OCI-LY7 (cell line): ENCODE data around the gene OTOG. TPM values are rescaled to one million over a fixed set of nuclear protein-coding genes. Genes with fewer than 3 reads are reported as not detected.

ENCODE experiments used
- BruUV-seq: library from RNA; stranded (reverse); fragments of 400-500 nt; replicated peaks from 2 replicates; lab custom pipeline; 2021; lab: Mats Ljungman, UMichigan
- CTCF ChIA-PET: fragments of 300-600 bp; sonication (Branson Sonifier 250); formaldehyde crosslinking; loops from one replicate; lab custom pipeline; 2022; ENCODE audit warnings: antibody characterized with exemption; ENCODE audit not compliant: unreplicated experiment; lab: Charles Lee
- POLR2A ChIA-PET: fragments of 300-600 bp; sonication (Branson Sonifier 250); formaldehyde crosslinking; loops from one replicate; lab custom pipeline; 2022; ENCODE audit warnings: antibody characterized with exemption; lab: Charles Lee
- DNase-seq: peaks from one replicate; pipeline ENCODE4 v3.0.0-alpha.2; 2015; ENCODE audit warnings: low spot score
- H2AFZ ChIP-seq: fragments of 200-600 bp; sonication (generic), shearing (Covaris generic); 2 replicates; pipeline ENCODE4 v1.6.1; 2014; ENCODE audit warnings: mild to moderate bottlenecking, antibody characterized with exemption, low read length, moderate library complexity
- H3K27ac ChIP-seq: fragments of 200-600 bp; sonication (generic); 2 replicates; pipeline ENCODE4 v1.5.1; 2014; ENCODE audit warnings: mixed run types, low read depth, mild to moderate bottlenecking, moderate library complexity, low read length, inconsistent platforms; ENCODE audit not compliant: poor library complexity, severe bottlenecking
- H3K36me3 ChIP-seq: fragments of 200-600 bp; sonication (generic); 2 replicates; pipeline ENCODE4 v1.6.1; 2014; ENCODE audit warnings: mild to moderate bottlenecking, antibody characterized with exemption, low read length, moderate library complexity, mixed read lengths; ENCODE audit not compliant: insufficient read depth
- H3K4me1 ChIP-seq: fragments of 200-600 bp; sonication (generic); 2 replicates; pipeline ENCODE4 v1.5.1; 2014; ENCODE audit warnings: mild to moderate bottlenecking, low read length; ENCODE audit not compliant: insufficient read depth, poor library complexity, severe bottlenecking
- H3K4me2 ChIP-seq: fragments of 200-600 bp; sonication (generic); 2 replicates; pipeline ENCODE4 v1.6.1; 2014; ENCODE audit warnings: mild to moderate bottlenecking, low read length
- H3K4me3 ChIP-seq: fragments of 200-600 bp; sonication (generic); 2 replicates; pipeline ENCODE4 v1.5.1; 2014; ENCODE audit warnings: mild to moderate bottlenecking, low read depth, low read length; ENCODE audit not compliant: poor library complexity, severe bottlenecking
- H3K79me2 ChIP-seq: fragments of 200-600 bp; sonication (generic); 2 replicates; pipeline ENCODE4 v1.6.1; 2016; ENCODE audit warnings: low read depth, mild to moderate bottlenecking, low read length, moderate library complexity, mixed read lengths; ENCODE audit not compliant: insufficient read depth
- H3K9me2 ChIP-seq: fragments of 200-600 bp; sonication (generic); 2 replicates; pipeline ENCODE4 v1.6.1; 2016; ENCODE audit warnings: mild to moderate bottlenecking, low read length, mixed read lengths; ENCODE audit not compliant: insufficient read depth
- H3K9me3 ChIP-seq: fragments of 200-600 bp; sonication (generic); 2 replicates; pipeline ENCODE4 v1.6.1; 2014; ENCODE audit warnings: mild to moderate bottlenecking, mixed run types, low read length, mixed read lengths
- H4K20me1 ChIP-seq: fragments of 200-600 bp; sonication (generic); 2 replicates; pipeline ENCODE4 v1.6.1; 2014; ENCODE audit warnings: mild to moderate bottlenecking, antibody characterized with exemption, low read length, moderate library complexity, mixed read lengths; ENCODE audit not compliant: insufficient read depth
- CTCF ChIP-seq: fragments of 200-600 bp; sonication (generic); conservative IDR thresholded peaks from 2 replicates; pipeline ENCODE4 v1.5.1; 2014; ENCODE audit warnings: mild to moderate bottlenecking, antibody characterized with exemption, low read length, moderate library complexity, mixed read lengths
- EZH2phosphoT487 ChIP-seq: fragments of 200-600 bp; sonication (generic); IDR thresholded peaks from 2 replicates; pipeline ENCODE4 v1.6.1; 2018; ENCODE audit warnings: low read depth, borderline replicate concordance, mild to moderate bottlenecking, mixed run types, antibody characterized with exemption, low read length, moderate library complexity, mixed read lengths
- intact Hi-C: fragments of 100-400 bp; cut with micrococcal nuclease; formaldehyde crosslinking; loops from one replicate; pipeline ENCODE4 v1.10.0; 2022; ENCODE audit not compliant: unreplicated experiment
- total RNA-seq, 2 experiments: library from RNA; depleted of rRNA in 1 of 2; stranded (reverse); fragments of >200 nt in 1 of 2; shearing (Covaris generic) in 1 of 2; gene quantifications; 2 replicates each; pipeline ENCODE4 v1.2.3, GENCODE V29; 2014 to 2022

The OTOG gene
- total RNA-seq, 2 experiments from 2014 or later: not detected

- no peaks in the 10 kb centered on the region for H3K4me1 ChIP-seq
- no peaks in the 10 kb centered on the region for H3K9me2 ChIP-seq
- H3K79me2 ChIP-seq: no peaks in the 10 kb centered on the region
- peak; percentile 10 for DNase-seq
- intact Hi-C loops: no loop called here
- H3K27ac ChIP-seq: no peak overlapping the region
- no peaks in the 10 kb centered on the region for H3K36me3 ChIP-seq
- CTCF ChIA-PET: no interaction called here
- H3K9me3 ChIP-seq: no peaks in the 10 kb centered on the region
- POLR2A ChIA-PET: interaction anchor here (0.7 kb wide), 1 partner anchor 364 kb away, joined by 3 read pairs; no protein-coding TSS in a partner anchor
- no peak overlapping the region for H3K4me3 ChIP-seq
- no peak for TF ChIP-seq EZH2phosphoT487
- TF ChIP-seq CTCF: no peak
- no peak overlapping the region for H3K4me2 ChIP-seq
- no peak overlapping the region for H2AFZ ChIP-seq
- no TSS peak for BruUV-seq
- H4K20me1 ChIP-seq: no peaks in the 10 kb centered on the region
These were observed 1.4 kb downstream of the OTOG start for GRCh38 chr11:17548444-17548843.

GRCh38 chr11:17550450-17551346, 3.6 kb downstream of the OTOG start:
- CTCF ChIA-PET: no interaction called here
- POLR2A ChIA-PET: no interaction called here
- intact Hi-C loops: no loop called here

More at GRCh38 chr11:17550450-17551346, 3.6 kb downstream of the OTOG start:
- Histone ChIP-seq H4K20me1 (no peaks in the 10 kb centered on the region), H3K9me2 (no peaks in the 10 kb centered on the region), H3K9me3 (no peaks in the 10 kb centered on the region), H3K4me2 (no peak overlapping the region), H2AFZ (no peak overlapping the region), H3K79me2 (no peaks in the 10 kb centered on the region), H3K36me3 (no peaks in the 10 kb centered on the region), H3K4me1 (no peaks in the 10 kb centered on the region), H3K27ac (no peak overlapping the region), H3K4me3 (no peak overlapping the region)
- DNase-seq: no peak
- TF ChIP-seq CTCF (no peak), EZH2phosphoT487 (no peak)
- BruUV-seq: no TSS peak
